Cardiac atrium fibroblast (primary cell): ENCODE results near the gene ALDOC. TPM values are rescaled to one million over a fixed set of nuclear protein-coding genes. Genes with fewer than 3 reads are reported as not detected.

Experiments used
- total RNA-seq: library from RNA; depleted of rRNA; stranded (reverse); fragments of >200 nt; gene quantifications from 2 replicates; pipeline ENCODE4 v1.2.3, GENCODE V29; 2015

The ALDOC gene
- total RNA-seq = 213 and 230 TPM in 2 replicates

DNA sequence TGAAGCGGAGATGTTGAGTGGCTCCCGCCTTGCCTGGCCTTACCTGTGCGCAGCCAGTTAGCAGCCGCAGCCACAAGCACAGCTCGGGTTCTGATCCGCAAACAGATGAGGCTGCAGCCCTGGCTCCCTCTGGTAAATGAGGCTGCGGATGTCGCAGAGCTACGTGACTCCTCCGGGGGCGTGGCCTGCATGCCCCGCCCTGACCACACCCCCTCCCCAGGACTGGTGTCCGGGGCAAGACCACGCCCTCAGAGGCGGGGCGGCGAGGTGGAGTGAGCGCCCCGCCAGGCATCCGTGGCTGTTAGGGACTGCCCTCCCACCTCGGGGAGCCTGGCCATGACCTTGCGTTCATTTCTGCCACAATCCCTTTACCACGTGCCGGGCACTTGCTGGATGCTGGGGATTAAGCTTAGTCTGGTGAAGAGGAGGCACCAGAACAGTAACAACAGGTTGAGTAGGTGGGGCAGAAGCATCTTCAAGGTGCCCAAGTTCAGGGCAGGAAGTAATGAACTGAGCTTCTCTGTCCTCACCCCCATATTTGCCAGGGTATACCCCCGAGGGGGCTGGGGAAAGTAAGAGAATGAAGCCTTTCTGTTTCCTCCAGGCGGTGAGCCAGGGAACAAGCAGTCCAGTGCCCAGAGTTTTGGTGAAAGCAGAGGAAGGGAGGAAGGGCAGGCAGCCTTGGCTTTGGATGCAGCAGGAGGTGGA, at the start of gene ALDOC:
TSS of gene ALDOC (minus strand) at position 138 of the 708 bp plus-strand sequence. CDS start 1,363 bp downstream, outside the sequence.

DNA sequence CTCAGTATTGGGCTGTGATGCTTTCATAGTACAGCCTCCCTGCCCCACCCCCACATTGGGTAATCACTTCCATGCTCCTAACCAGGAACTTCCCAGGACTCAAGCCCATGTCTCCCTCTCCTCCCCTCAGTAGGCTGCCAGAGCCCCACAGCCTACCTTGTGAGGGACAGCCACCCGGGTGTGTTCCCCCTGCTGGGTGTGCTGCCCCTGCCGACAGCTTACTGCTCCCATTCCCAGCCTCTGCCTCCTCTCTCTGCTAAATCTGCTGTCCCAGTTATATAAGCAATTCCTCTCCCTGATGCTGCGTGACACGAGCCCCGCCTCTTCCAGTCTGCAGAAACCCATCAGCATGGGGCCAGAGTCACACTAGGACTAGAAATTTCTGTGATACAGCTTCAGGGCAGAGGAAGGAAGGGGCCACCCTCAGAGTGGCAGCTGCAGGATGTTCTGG, 37.3 kb upstream of the ALDOC start, which contains the start of gene RSKR:
TSS of gene RSKR (minus strand) at position 255 of the 451 bp plus-strand sequence. CDS start at position 231, 24 bp downstream.

DNA sequence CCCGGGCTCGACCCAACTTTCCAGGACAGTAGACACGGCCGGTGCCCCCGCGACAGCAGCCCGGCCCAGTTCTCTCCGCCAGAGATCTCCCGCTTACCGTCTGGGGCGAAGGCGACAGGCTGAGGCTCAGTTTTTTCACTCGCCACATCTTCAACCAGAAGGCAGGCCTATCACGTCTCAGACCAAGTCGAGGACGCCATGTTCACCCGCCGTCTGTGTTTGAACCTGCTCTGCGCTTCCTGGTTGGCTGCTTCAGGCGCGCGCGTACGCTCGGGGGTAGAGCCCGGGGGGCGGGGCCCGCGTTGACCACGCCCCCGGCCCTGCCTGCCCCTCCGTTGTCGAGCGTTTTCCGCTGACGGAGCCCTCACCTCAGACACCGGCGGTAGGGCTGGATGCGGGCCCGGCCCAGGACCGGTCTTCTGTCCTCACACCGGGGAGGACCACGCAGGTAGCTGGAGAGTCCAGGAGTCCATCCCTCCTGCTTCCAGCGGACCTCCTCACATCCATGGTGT, 22.2 kb upstream of the ALDOC start, which contains the start of gene SPAG5:
TSS of gene SPAG5 (minus strand) at position 227 of the 512 bp plus-strand sequence. CDS start at position 148, 79 bp downstream.

DNA sequence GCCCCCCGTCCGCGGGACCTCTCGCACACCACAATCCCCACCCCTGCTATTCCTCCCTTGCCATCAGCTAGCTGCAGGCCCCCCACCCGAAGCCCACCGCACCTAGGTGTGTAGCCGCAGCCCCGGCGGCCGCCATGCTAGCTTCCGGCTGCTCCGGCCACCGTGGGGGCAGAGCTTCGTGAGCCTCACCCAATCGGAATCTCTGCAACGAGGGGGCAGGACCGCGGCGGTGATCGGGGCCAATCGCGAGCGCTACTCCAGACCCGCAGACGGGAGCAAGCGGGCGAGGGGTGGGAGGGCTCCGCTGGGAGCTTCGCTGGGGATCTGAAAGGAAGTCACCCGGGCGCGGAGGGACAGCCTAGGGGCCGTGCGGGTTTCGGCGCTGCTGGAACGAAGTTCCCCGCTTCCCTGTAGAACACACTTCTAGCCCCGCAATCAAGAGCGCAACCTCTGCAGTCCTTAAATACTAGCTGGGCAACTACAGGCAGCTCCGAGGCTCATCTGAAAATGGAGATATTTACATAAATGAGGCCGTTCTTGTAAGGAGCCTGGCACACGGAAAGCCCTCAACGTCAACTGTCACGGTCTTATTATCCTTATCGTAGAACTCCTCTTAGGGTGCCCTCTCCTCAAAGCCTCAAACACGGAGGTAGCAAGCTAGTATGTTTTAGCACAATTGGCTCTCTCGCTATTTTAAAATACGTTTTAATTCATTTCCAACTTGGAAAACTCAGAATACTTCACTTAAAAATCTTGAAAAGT, 5.2 kb downstream of the ALDOC start, which contains the start of gene PIGS:
TSS of gene PIGS (minus strand) at position 164 of the 762 bp plus-strand sequence. CDS start at position 136, 28 bp downstream.

DNA sequence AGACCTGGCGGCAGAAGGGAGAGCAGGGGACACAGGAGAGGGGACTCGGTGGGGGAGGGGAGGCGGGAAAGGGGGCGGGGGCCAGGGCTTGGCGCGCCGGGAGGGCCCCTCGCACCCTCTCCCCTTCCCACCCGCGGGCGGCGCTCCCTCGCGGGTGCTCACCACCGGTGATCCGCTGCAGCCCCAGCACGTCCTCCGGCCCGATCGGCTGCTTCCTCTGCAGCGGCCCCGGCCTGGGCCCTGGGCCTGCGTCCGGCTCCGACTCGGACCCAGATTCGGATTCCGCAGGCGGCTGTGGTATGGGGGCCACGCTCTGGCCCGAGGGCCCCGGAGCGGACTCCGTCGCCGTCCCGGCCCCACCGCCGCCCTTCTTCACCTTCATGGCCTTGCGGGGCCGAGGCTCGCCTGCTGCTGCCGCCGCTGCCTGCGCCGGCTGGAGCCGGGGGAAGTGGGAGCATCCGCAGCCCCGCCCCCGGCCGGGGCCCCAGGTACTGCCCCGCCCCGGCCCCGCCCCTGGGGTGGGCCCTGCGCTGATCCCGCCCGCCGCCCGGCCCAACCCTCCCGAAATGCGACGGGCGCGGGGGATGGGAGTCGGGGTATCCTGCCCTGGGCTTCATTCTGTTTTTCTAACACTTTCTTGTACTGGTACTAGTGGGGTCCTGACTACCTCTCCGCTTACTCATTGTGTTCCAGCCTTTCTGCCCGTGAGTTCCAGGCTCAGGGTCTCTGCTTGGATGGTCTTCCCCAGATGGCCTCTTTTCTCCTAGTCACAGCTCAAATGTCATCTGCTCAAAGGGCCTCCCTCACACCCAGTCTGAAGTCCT, 24.3 kb downstream of the ALDOC start, which contains the start of gene UNC119:
TSS of gene UNC119 (minus strand) at position 449 of the 824 bp plus-strand sequence. CDS start at position 382, 67 bp downstream.

Other genes with a start within 250 kb of the ALDOC start
- gene IFT20, start 241.4 kb downstream of the ALDOC start, total RNA-seq = 52.5 and 61.9 TPM in 2 replicates
- 35.2 and 42.8 TPM in 2 replicates for gene TNFAIP1, start 241.1 kb downstream of the ALDOC start, total RNA-seq
- 72.9 and 83.3 TPM in 2 replicates for gene POLDIP2, start 219.4 kb downstream of the ALDOC start, total RNA-seq
- not detected in 2 replicates for gene SEBOX, start 211.7 kb downstream of the ALDOC start, total RNA-seq
- gene VTN, start 206.6 kb downstream of the ALDOC start, total RNA-seq = 8.1 and 52.8 TPM in 2 replicates
- 5.2 and 11.2 TPM in 2 replicates for gene SARM1, start 205.2 kb downstream of the ALDOC start, total RNA-seq
- gene SLC46A1, start 170.7 kb downstream of the ALDOC start, total RNA-seq = 6.3 and 13.4 TPM in 2 replicates
- not detected in 2 replicates for gene SLC13A2, start 103.3 kb downstream of the ALDOC start, total RNA-seq
- not detected in 2 replicates for gene FOXN1, start 70.5 kb downstream of the ALDOC start, total RNA-seq
- gene UNC119, start 24.3 kb downstream of the ALDOC start, total RNA-seq = 33.5 and 43.7 TPM in 2 replicates
- 82.3 and 154 TPM in 2 replicates for gene PIGS, start 5.4 kb downstream of the ALDOC start, total RNA-seq
- 7.2 and 9.1 TPM in 2 replicates for gene SPAG5, start 22.1 kb upstream of the ALDOC start, total RNA-seq
- gene RSKR, start 37.3 kb upstream of the ALDOC start, total RNA-seq = 0.81 and 6.0 TPM in 2 replicates
- 71.1 and 102 TPM in 2 replicates for gene BLTP2, start 68.3 kb upstream of the ALDOC start, total RNA-seq
- gene SDF2, start 85.0 kb upstream of the ALDOC start, total RNA-seq = 42.1 and 66.3 TPM in 2 replicates
- gene SUPT6H, start 85.3 kb upstream of the ALDOC start, total RNA-seq = 32.0 and 40.7 TPM in 2 replicates
- under 0.01 TPM in 1 of 2 replicates, not detected in the other for gene PROCA1, start 135.0 kb upstream of the ALDOC start, total RNA-seq
- 266 and 343 TPM in 2 replicates for gene RAB34, start 141.0 kb upstream of the ALDOC start, total RNA-seq
- gene RPL23A, start 143.1 kb upstream of the ALDOC start, total RNA-seq = 623 and 755 TPM in 2 replicates
- gene TLCD1, start 149.3 kb upstream of the ALDOC start, total RNA-seq = 8.6 and 20.9 TPM in 2 replicates
- 2.6 and 3.2 TPM in 2 replicates for gene NEK8, start 151.9 kb upstream of the ALDOC start, total RNA-seq
- 30.8 and 39.0 TPM in 2 replicates for gene TRAF4, start 167.1 kb upstream of the ALDOC start, total RNA-seq